Chondrocyte (in vitro differentiated cells): ENCODE data around the gene PNKP. TPM values are rescaled to one million over a fixed set of nuclear protein-coding genes. Genes with fewer than 3 reads are reported as not detected.

Experiments used
- DNase-seq: peaks from one replicate; pipeline ENCODE4 v3.0.0; 2021; ENCODE audit warnings: mixed read lengths, low spot score
- H3K27ac Mint-ChIP-seq: one replicate; pipeline ENCODE4 v1.8.0; 2021; ENCODE audit warnings: mild to moderate bottlenecking, moderate library complexity, mixed read lengths; ENCODE audit not compliant: unreplicated experiment
- H3K27me3 Mint-ChIP-seq: 2 replicates; pipeline ENCODE4 v1.8.0; 2021; ENCODE audit warnings: low read depth, mixed read lengths
- H3K36me3 Mint-ChIP-seq: 2 replicates; pipeline ENCODE4 v1.8.0; 2021; ENCODE audit warnings: low read depth, mixed read lengths
- H3K4me1 Mint-ChIP-seq: 2 replicates; pipeline ENCODE4 v1.8.0; 2021; ENCODE audit warnings: low read depth, mild to moderate bottlenecking, mixed read lengths
- H3K4me3 Mint-ChIP-seq: one replicate; pipeline ENCODE4 v1.8.0; 2021; ENCODE audit warnings: mild to moderate bottlenecking, moderate library complexity, mixed read lengths; ENCODE audit not compliant: unreplicated experiment
- H3K9me3 Mint-ChIP-seq: 2 replicates; pipeline ENCODE4 v1.8.0; 2021; ENCODE audit warnings: low read depth, mixed read lengths
- total RNA-seq: library from RNA; stranded (reverse); gene quantifications from 3 replicates; pipeline ENCODE4 v1.2.1, GENCODE V29; 2021
- TF ChIP-seq, protein P1 (sequence below): fragments of 200-600 bp; sonication (generic); IDR thresholded peaks from 2 replicates; pipeline ENCODE4 v1.5.0; 2021; ENCODE audit warnings: antibody characterized with exemption, mild to moderate bottlenecking, moderate library complexity

PNKP gene
- total RNA-seq, 1 donor from 2014 or later: 52.4 TPM

- H3K27me3 Mint-ChIP-seq: no peaks in the 10 kb centered on the region
- peaks cover 30% of the 10 kb centered on the region for H3K36me3 Mint-ChIP-seq
- TF ChIP-seq, protein P1, sequence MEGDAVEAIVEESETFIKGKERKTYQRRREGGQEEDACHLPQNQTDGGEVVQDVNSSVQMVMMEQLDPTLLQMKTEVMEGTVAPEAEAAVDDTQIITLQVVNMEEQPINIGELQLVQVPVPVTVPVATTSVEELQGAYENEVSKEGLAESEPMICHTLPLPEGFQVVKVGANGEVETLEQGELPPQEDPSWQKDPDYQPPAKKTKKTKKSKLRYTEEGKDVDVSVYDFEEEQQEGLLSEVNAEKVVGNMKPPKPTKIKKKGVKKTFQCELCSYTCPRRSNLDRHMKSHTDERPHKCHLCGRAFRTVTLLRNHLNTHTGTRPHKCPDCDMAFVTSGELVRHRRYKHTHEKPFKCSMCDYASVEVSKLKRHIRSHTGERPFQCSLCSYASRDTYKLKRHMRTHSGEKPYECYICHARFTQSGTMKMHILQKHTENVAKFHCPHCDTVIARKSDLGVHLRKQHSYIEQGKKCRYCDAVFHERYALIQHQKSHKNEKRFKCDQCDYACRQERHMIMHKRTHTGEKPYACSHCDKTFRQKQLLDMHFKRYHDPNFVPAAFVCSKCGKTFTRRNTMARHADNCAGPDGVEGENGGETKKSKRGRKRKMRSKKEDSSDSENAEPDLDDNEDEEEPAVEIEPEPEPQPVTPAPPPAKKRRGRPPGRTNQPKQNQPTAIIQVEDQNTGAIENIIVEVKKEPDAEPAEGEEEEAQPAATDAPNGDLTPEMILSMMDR: no peak
- peaks cover 2% of the 10 kb centered on the region for H3K4me1 Mint-ChIP-seq
- DNase-seq: peak; percentile 88
- H3K27ac Mint-ChIP-seq: no peak overlapping the region
- no peak overlapping the region for H3K4me3 Mint-ChIP-seq
- H3K9me3 Mint-ChIP-seq: no peaks in the 10 kb centered on the region
Observed at GRCh38 chr19:49884109-49884508, 16.7 kb upstream of the PNKP start.

DNA sequence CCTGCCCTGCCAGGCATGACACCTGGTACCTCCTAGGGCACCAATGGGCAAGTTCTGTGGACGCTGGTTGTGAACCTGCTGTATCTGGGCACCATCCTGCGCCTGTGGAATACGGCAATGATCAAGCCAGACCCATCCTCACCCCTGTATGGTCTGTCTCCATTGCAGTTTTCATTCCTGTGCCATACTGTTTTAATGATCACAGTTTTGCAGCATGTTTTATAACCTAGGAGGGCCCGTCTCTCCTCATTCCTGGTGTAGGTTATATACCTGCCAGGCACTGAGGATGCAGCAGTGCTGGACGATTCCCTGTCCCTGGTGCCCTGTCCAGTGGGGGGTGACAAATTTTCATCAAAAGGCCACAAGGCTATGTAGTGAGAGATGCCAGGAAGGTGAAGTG is 15.7 kb upstream of the PNKP start:
- peaks cover 12% of the 10 kb centered on the region for H3K4me1 Mint-ChIP-seq
- H3K4me3 Mint-ChIP-seq: no peak overlapping the region
- no peak for DNase-seq
- peaks cover 34% of the 10 kb centered on the region for H3K36me3 Mint-ChIP-seq
- H3K9me3 Mint-ChIP-seq: no peaks in the 10 kb centered on the region
- H3K27ac Mint-ChIP-seq: no peak overlapping the region
- TF ChIP-seq, protein P1: no peak
- H3K27me3 Mint-ChIP-seq: no peaks in the 10 kb centered on the region

GRCh38 chr19:49882643-49883042 is 15.3 kb upstream of the PNKP start:
- Mint-ChIP-seq H3K36me3 (peaks cover 34% of the 10 kb centered on the region), H3K27me3 (no peaks in the 10 kb centered on the region), H3K9me3 (no peaks in the 10 kb centered on the region), H3K4me3 (no peak overlapping the region), H3K27ac (no peak overlapping the region), H3K4me1 (peaks cover 14% of the 10 kb centered on the region)
- TF ChIP-seq, protein P1: no peak
- DNase-seq: peak; percentile 76

- TF ChIP-seq, protein P1: no peak
- Mint-ChIP-seq H3K36me3 (peaks cover 34% of the 10 kb centered on the region), H3K4me1 (peaks cover 14% of the 10 kb centered on the region), H3K27me3 (no peaks in the 10 kb centered on the region), H3K27ac (no peak overlapping the region), H3K4me3 (no peak overlapping the region), H3K9me3 (no peaks in the 10 kb centered on the region)
- peak; percentile 77 for DNase-seq
Observed at GRCh38 chr19:49881672-49882394, 14.5 kb upstream of the PNKP start.

DNA sequence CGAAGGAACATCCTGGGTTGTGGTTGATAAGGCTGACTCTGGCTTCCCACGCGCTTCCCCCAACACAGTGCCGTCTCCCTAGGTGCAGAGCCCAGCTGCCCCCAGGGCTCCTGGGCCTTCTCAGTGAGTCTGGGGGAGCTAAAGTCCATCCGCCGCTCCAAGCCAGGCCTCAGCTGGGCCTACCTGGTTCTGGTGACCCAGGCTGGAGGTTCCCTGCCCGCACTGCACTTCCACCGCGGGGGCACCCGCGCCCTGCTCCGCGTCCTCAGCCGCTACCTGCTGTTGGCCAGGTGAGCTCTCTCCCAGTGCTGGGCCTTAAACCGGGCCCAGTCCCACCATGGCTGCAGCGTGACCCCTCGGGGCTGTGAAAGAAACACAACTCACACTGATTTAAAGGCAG is 13.8 kb upstream of the PNKP start:
- DNase-seq: peak; percentile 66
- Mint-ChIP-seq H3K4me3 (no peak overlapping the region), H3K27ac (no peak overlapping the region), H3K4me1 (peaks cover 14% of the 10 kb centered on the region), H3K36me3 (peaks cover 31% of the 10 kb centered on the region), H3K9me3 (no peaks in the 10 kb centered on the region), H3K27me3 (no peaks in the 10 kb centered on the region)
- TF ChIP-seq, protein P1: no peak
